Superior temporal gyrus (tissue), 1 donor: Measurements from ENCODE around the gene ZNF136.
A peak's percentile ranks its signal among the peaks of the same experiment; 100 is the strongest.

ENCODE experiments used
- DNase-seq: peaks from one replicate; pipeline ENCODE4 v3.0.0-alpha.2; 2016; ENCODE audit errors: extremely low spot score

Gene ZNF136

GRCh38 chr19:12194827-12195731, 32.2 kb downstream of the ZNF136 start:
- peak; percentile 90 for DNase-seq

- no peak for DNase-seq
These were observed 35.2 kb downstream of the ZNF136 start for GRCh38 chr19:12198136-12198535.

- DNase-seq: no peak
These were observed 37.0 kb downstream of the ZNF136 start for GRCh38 chr19:12199757-12200419.

DNA sequence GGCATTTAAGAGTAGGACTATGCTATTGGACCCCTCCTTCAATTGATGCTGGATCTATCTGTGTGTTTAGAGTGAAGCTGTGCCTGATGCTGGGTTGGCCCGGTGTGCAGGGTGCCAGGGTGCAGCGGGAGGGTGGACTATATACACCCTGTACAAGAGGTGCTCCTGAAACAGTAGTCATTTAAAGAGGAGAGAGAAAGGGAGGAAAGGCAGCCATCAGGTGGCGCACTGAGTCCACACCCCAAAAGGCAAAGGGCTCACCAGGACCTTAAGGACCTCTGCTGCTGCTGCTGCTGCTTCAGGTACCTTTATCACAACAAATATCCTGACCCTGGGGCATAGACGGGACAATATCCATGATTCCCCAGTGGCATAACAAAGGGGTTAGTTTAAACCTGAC, 39.4 kb downstream of the ZNF136 start:
- no peak for DNase-seq

DNA sequence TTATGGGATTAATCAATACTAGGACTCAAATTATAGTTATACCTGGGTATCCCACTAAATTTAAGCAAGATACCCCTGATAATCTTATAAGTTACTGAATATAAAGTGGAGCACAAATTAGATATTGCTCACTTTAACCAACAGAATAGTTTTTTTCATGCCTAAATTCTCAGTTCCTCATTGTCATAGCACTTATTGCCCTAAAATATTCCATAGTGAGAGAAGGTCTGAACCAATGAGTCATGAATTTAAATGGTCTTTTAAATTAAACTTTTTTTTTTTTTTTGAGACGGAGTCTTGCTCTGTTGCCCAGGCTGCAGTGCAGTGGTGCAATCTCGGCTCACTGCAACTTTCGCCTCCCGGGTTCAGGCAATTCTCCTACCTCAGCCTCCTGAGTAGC, 42.4 kb downstream of the ZNF136 start:
- no peak for DNase-seq

DNA sequence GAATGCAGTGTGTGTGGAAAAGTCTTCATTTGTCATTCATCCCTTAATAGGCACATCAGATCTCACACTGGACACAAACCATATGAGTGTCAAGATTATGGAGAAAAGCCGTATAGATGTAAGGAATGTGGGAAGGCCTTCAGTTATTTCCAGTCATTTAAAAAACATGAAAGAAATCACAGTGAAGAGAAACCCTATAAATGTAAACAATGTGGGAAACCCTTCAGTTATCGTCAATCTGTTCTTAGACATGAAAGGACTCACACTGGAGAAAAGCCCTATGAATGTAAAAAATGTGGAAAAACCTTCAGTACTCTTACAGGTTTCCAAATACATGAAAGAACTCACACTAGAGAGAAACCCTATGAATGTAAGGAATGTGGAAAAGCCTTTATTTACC, 45.3 kb downstream of the ZNF136 start:
- DNase-seq: no peak

DNA sequence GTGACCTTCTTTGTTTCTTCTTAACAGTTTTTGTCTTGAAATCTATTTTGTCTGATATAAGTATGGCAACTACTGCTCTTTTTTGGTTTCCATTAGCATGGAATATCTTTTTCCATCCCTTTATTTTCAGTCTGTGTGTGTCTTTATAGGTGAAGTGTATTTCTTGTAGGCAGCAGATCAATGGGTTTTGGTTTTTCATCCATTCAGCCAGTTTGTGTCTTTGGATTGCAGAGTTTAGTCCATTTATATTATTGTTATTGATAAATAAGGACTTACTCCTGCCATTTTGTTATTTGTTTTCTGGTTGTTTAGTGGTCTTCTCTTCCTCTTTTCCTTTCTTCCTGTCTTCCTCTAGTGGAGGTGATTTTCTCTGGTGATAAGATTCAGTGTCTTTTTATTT, 54.4 kb downstream of the ZNF136 start:
- DNase-seq: no peak

GRCh38 chr19:12222980-12223630, 60.2 kb downstream of the ZNF136 start:
- no peak for DNase-seq

- no peak for DNase-seq
These were observed 61.8 kb downstream of the ZNF136 start for GRCh38 chr19:12224676-12225075.

GRCh38 chr19:12229990-12230389, 67.1 kb downstream of the ZNF136 start:
- no peak for DNase-seq

- DNase-seq: no peak
These were observed 68.1 kb downstream of the ZNF136 start for GRCh38 chr19:12230751-12231733.

DNA sequence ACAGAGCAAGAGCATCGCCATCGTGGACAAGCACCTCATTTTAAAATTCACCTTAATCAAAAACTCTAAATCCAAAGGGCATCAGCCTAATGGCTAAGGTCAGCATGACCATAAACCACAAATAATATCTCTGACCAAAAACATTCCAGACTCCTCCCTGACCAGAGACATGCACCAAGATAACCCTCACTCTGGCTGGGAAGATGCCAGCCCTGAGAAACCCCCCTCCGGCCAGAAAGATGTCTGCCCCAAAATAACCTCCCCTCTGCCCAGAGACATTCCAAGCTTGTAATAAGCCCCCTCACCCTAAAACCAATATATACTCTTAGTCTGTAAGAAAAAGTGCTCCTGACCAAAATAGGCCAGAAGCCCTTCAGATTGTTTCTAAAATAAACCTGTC, 70.1 kb downstream of the ZNF136 start:
- DNase-seq: no peak

GRCh38 chr19:12237143-12237839, 74.4 kb downstream of the ZNF136 start:
- no peak for DNase-seq
